Activated naive CD8-positive, alpha-beta T cell treated with anti-CD3 and anti-CD28 coated beads for 36 hours (primary cell): ENCODE measurements around the gene GNAT2. TPM values are rescaled to one million over a fixed set of nuclear protein-coding genes. Genes with fewer than 3 reads are reported as not detected.
"Not testable (repeated sequence)": the region's sequence is repeated elsewhere in the genome, so short reads cannot be mapped to it uniquely, and the experiment has no call there.

Experiments used
- DNase-seq: peaks from one replicate; pipeline ENCODE4 v3.0.0; 2021
- H3K27ac Mint-ChIP-seq: one replicate; pipeline ENCODE4 v1.8.0; 2022; ENCODE audit warnings: mild to moderate bottlenecking, moderate library complexity, mixed read lengths
- H3K27me3 Mint-ChIP-seq: one replicate; pipeline ENCODE4 v1.8.0; 2022; ENCODE audit warnings: mild to moderate bottlenecking, mixed read lengths
- H3K36me3 Mint-ChIP-seq: one replicate; pipeline ENCODE4 v1.8.0; 2021; ENCODE audit warnings: mild to moderate bottlenecking, mixed read lengths
- H3K4me1 Mint-ChIP-seq: one replicate; pipeline ENCODE4 v1.8.0; 2021; ENCODE audit warnings: mixed read lengths
- H3K4me3 Mint-ChIP-seq: one replicate; pipeline ENCODE4 v1.8.0; 2022; ENCODE audit warnings: mild to moderate bottlenecking, moderate library complexity, mixed read lengths
- H3K9me3 Mint-ChIP-seq: one replicate; pipeline ENCODE4 v1.8.0; 2022; ENCODE audit warnings: mixed read lengths
- total RNA-seq, 2 experiments: library from RNA; stranded (reverse); gene quantifications; one replicate each; pipeline ENCODE4 v1.2.3, GENCODE V29; 2021

GNAT2 gene
- under 1 TPM; 0.64 to 0.91 TPM for total RNA-seq

DNA sequence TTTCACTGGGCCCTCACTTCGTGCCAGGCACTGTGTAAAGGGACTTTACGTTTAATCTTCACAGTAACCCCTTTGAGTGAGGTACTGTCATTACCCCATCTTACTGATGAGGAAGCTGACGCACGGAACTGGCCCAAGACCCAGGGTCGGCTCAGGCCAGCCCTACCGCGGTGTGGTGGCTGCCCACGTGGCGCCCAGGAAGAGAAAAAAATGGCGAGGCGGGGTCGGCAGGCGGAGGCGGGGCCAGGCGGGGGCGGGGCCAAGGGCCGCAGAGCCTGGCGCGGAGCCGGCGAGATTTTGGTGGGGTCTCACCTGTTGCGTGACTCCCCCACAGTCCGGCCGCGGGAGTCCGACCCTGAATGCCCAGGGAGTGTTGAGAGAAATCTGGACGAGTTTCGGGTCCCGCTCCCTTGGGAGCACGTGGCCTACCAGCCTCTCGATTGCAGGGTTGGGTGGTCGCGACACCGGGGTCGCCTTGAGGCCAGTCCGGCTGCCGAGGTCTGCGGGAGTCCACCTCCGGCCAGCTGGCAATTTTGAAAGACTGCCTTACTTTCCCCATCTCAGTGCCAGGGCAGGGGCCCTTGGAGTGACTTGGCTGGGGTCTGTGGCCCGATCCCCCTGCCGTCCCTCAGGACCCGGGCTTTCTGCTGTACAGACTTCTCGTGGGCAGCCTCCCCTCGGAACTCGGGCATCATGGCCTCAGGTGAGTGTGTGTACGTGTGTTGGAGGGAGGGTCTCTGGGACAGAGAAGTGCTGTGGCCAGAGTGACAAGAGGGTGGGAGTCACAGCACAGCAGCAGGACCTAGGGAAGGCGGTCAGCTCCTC lies at the start of gene GNAT2, which contains the start of gene AMPD2:
Gene GNAT2, minus strand, starts transcription at position 41 of the 825 bp plus-strand sequence. CDS start 6,746 bp downstream, outside the sequence.
Gene AMPD2, plus strand, starts transcription at position 262 of the 825 bp plus-strand sequence. CDS start 1,339 bp downstream, outside the sequence.
- H3K9me3 Mint-ChIP-seq, result no peaks in the 10 kb centered on the region
- H3K4me1 Mint-ChIP-seq, result peaks cover 52% of the 10 kb centered on the region
- H3K27ac Mint-ChIP-seq, result peak within 1 kb of the TSS; percentile 96
- peak; percentile 81 for DNase-seq
- H3K27me3 Mint-ChIP-seq, result no peaks in the 10 kb centered on the region
- H3K4me3 Mint-ChIP-seq, result peak within 1 kb of the TSS; percentile 96
- H3K36me3 Mint-ChIP-seq, result peaks cover 14% of the 10 kb centered on the region

GRCh38 chr1:109668123-109668775 lies 48.8 kb upstream of the GNAT2 start:
- H3K4me3 Mint-ChIP-seq, result peak overlapping the region; percentile 79
- no peaks in the 10 kb centered on the region for H3K27me3 Mint-ChIP-seq
- H3K9me3 Mint-ChIP-seq, result no peaks in the 10 kb centered on the region
- peaks cover 2% of the 10 kb centered on the region for H3K36me3 Mint-ChIP-seq
- no peak overlapping the region for H3K27ac Mint-ChIP-seq
- peaks cover 16% of the 10 kb centered on the region for H3K4me1 Mint-ChIP-seq
- no peak for DNase-seq

DNA sequence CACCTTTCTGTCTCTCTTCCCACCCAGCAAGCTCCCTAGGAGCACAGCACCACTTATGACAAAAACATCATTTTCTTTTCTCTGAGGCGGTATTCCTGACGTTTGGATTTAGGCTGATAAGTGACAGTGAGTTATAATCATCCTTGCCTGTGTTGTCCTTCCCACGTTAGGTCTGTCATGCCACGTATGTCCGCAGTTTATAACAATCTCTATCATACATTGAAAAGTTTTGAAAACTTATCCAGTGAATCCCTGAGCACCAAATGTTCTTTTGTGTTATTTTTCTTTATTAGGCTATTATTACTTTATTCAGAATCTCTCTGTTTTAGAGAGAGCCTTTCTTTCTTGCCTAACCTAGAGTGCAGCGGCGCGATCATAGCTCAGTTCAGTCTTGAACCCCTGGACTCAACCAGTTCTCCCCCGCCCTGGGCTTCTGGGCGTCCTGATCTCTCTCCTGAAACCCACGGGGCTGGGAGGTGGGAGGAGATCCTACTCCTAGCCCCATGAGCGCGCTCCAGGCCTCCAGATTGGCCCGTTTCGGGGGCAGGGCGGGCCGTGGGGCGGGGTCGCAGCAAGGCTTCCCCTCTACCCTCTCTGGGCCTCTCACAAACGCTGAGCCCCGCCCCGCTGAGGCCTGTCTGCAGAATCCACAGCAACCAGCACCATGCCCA lies 48.2 kb upstream of the GNAT2 start, which contains the start of gene GSTM2:
Gene GSTM2, plus strand, starts transcription at position 606 of the 671 bp plus-strand sequence. Its CDS starts 59 bp downstream, at position 665.
- H3K9me3 Mint-ChIP-seq, result no peaks in the 10 kb centered on the region

GRCh38 chr1:109664671-109665070 lies 45.3 kb upstream of the GNAT2 start:
- Mint-ChIP-seq H3K27ac (no peak overlapping the region), H3K27me3 (no peaks in the 10 kb centered on the region), H3K4me3 (no peak overlapping the region), H3K9me3 (no peaks in the 10 kb centered on the region), H3K4me1 (peaks cover 14% of the 10 kb centered on the region), H3K36me3 (peaks cover 2% of the 10 kb centered on the region)
- DNase-seq, result no peak

More for the DNA sequence above, 48.2 kb upstream of the GNAT2 start, which contains the start of gene GSTM2:
- Mint-ChIP-seq H3K27ac (no peak within 1 kb of the TSS), H3K27me3 (no peaks in the 10 kb centered on the region), H3K36me3 (peaks cover 2% of the 10 kb centered on the region), H3K4me1 (peaks cover 16% of the 10 kb centered on the region), H3K4me3 (peak within 1 kb of the TSS; percentile 79)
- DNase-seq, result peak; percentile 86

- H3K4me1 Mint-ChIP-seq, result peaks cover 2% of the 10 kb centered on the region
- DNase-seq, result no peak
- H3K27ac Mint-ChIP-seq, result no peak overlapping the region
- no peaks in the 10 kb centered on the region for H3K27me3 Mint-ChIP-seq
- H3K36me3 Mint-ChIP-seq, result no peaks in the 10 kb centered on the region
- H3K4me3 Mint-ChIP-seq, result no peak overlapping the region
- H3K9me3 Mint-ChIP-seq, result no peaks in the 10 kb centered on the region
Measured at GRCh38 chr1:109661391-109661790, 42.0 kb upstream of the GNAT2 start.

GRCh38 chr1:109660691-109661026 lies 41.2 kb upstream of the GNAT2 start:
- not testable (repeated sequence) for H3K4me3 Mint-ChIP-seq, H3K4me1 Mint-ChIP-seq, H3K27me3 Mint-ChIP-seq, H3K9me3 Mint-ChIP-seq, H3K27ac Mint-ChIP-seq, H3K36me3 Mint-ChIP-seq, DNase-seq

DNA sequence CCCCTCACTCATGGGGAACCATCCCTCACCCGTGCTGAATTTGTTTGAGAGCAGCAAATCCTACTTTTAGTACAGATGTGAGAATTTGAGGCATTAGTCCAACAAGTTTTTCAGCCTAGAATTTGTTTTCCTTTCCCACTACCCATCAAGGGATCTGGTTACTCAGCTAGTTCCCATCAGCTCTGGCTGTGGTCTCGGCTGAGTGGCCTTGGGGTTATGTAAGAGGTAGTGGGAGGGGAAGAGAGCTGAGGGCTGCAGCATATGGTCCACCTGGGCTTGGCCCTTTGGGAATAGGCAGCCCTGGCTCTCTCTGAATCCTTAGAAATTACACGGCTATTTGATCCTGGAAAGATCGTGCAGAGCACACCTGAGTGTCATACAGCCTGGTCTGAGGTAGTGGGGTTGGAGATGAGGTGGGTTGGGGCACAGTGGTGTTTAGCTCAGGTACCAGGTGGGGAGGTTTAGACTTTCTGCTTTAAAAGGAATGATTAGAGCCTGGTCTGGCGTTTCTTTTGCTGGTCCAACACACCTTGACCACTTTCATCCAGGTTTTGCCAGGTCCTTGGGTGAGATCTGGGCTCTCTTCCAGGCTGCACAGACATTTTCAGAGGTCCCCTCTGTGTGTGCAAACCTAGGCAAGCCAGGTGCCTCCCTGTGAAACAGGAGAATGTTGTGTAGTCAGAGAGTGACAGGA lies 40.7 kb upstream of the GNAT2 start:
- H3K36me3 Mint-ChIP-seq, result no peaks in the 10 kb centered on the region
- no peaks in the 10 kb centered on the region for H3K9me3 Mint-ChIP-seq
- DNase-seq, result no peak
- H3K4me3 Mint-ChIP-seq, result no peak overlapping the region
- no peaks in the 10 kb centered on the region for H3K27me3 Mint-ChIP-seq
- no peak overlapping the region for H3K27ac Mint-ChIP-seq
- H3K4me1 Mint-ChIP-seq, result peaks cover 8% of the 10 kb centered on the region

DNA sequence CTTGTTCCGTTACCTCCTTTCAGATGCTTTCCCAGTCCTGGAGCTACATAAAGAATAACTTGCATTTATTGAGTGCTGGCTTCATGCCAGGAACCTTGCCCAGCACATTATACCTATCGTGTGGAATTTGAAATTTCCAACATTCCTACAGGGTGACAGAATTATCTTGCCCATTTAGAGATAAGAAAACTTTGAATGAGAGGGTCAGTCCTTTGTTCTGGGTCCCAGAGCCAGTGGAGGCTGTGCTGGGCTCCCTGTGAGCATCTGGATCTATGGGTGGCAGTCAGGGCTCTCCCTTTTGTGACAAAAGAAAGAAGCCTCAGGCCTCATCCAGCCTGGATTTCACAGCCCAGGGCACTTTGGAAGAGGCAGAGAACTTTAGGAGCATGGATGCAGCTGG lies 39.7 kb upstream of the GNAT2 start:
- H3K4me1 Mint-ChIP-seq, result peaks cover 9% of the 10 kb centered on the region
- H3K9me3 Mint-ChIP-seq, result no peaks in the 10 kb centered on the region
- DNase-seq, result no peak
- no peaks in the 10 kb centered on the region for H3K36me3 Mint-ChIP-seq
- no peaks in the 10 kb centered on the region for H3K27me3 Mint-ChIP-seq
- no peak overlapping the region for H3K4me3 Mint-ChIP-seq
- no peak overlapping the region for H3K27ac Mint-ChIP-seq

GRCh38 chr1:109658533-109659042 lies 39.2 kb upstream of the GNAT2 start:
- Mint-ChIP-seq H3K27ac (no peak overlapping the region), H3K27me3 (peaks cover 3% of the 10 kb centered on the region), H3K36me3 (no peaks in the 10 kb centered on the region)

GRCh38 chr1:109657970-109658369 lies 38.6 kb upstream of the GNAT2 start:
- Mint-ChIP-seq H3K9me3 (no peaks in the 10 kb centered on the region), H3K36me3 (no peaks in the 10 kb centered on the region), H3K27ac (no peak overlapping the region), H3K27me3 (peaks cover 9% of the 10 kb centered on the region), H3K4me3 (no peak overlapping the region), H3K4me1 (peaks cover 9% of the 10 kb centered on the region)
- DNase-seq, result no peak

More at GRCh38 chr1:109658533-109659042, 39.2 kb upstream of the GNAT2 start:
- DNase-seq, result no peak
- H3K9me3 Mint-ChIP-seq, result no peaks in the 10 kb centered on the region
- H3K4me3 Mint-ChIP-seq, result no peak overlapping the region
- H3K4me1 Mint-ChIP-seq, result peaks cover 9% of the 10 kb centered on the region

DNA sequence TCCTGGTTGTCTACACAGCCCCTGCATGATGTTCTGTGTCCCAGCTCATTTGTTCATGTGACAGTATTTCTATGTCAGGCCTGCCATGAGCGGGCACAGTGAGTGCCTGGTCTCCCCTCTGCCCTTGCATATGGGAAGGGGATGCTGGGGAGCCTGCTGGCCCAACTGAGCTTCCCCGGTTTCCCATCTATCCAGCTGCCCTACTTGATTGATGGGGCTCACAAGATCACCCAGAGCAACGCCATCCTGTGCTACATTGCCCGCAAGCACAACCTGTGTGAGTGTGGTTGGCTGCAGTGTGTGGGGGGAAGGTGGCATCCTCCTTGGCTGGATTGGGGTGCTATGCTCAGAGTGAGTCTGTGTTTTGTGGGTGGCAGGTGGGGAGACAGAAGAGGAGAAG lies 38.0 kb upstream of the GNAT2 start:
- H3K4me3 Mint-ChIP-seq, result no peak overlapping the region
- H3K9me3 Mint-ChIP-seq, result no peaks in the 10 kb centered on the region
- peaks cover 9% of the 10 kb centered on the region for H3K4me1 Mint-ChIP-seq
- H3K36me3 Mint-ChIP-seq, result no peaks in the 10 kb centered on the region
- no peak for DNase-seq
- H3K27ac Mint-ChIP-seq, result no peak overlapping the region
- peaks cover 9% of the 10 kb centered on the region for H3K27me3 Mint-ChIP-seq

DNA sequence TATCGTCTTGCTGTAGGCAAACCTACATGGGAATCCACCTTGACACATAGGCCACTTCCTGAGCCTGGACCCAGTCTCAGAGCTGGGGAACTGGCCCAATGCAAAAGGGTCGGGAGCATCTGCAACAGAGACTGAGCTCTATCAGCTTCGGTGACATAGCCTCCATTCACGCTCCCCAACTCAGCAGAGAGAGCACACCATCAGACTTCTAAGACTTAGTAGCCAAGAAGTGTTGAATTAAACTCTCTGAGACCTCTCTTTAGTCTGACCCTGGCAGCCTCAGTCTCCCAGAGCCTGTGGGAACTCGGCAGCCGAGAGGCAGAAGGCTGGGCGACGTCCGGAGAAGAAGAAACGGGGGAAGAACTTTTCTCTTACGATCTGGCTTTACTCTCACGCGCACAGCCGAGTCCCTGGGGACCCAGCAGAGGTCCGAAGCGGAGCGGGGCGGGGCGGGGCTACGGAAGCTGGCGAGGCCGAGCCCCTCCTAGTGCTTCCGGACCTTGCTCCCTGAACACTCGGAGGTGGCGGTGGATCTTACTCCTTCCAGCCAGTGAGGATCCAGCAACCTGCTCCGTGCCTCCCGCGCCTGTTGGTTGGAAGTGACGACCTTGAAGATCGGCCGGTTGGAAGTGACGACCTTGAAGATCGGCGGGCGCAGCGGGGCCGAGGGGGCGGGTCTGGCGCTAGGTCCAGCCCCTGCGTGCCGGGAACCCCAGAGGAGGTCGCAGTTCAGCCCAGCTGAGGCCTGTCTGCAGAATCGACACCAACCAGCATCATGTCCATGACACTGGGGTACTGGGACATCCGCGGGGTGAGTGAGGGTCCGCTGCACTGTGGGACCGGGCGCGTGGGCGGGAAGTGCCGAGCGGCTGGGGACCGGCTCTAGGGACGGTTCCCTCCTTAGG lies 36.5 kb upstream of the GNAT2 start, which contains the start of gene GSTM4:
Gene GSTM4, plus strand, starts transcription at position 485 of the 905 bp plus-strand sequence. Its CDS starts 291 bp downstream, at position 776.
- peak within 1 kb of the TSS; percentile 86 for H3K4me3 Mint-ChIP-seq
- H3K27ac Mint-ChIP-seq, result peak within 1 kb of the TSS; percentile 57
- H3K36me3 Mint-ChIP-seq, result no peaks in the 10 kb centered on the region
- peaks cover 9% of the 10 kb centered on the region for H3K4me1 Mint-ChIP-seq
- H3K9me3 Mint-ChIP-seq, result no peaks in the 10 kb centered on the region
- peaks cover 9% of the 10 kb centered on the region for H3K27me3 Mint-ChIP-seq
- peak; percentile 59 for DNase-seq

- Mint-ChIP-seq H3K4me1 (peaks cover 9% of the 10 kb centered on the region), H3K27me3 (peaks cover 9% of the 10 kb centered on the region), H3K36me3 (no peaks in the 10 kb centered on the region), H3K9me3 (no peaks in the 10 kb centered on the region), H3K27ac (no peak overlapping the region), H3K4me3 (no peak overlapping the region)
- no peak for DNase-seq
Measured at GRCh38 chr1:109654519-109654918, 35.1 kb upstream of the GNAT2 start.
